Neutrophil (primary cell): ENCODE results near the gene PLEKHA7.

Experiments used
- H3K27ac ChIP-seq: fragments of 200-600 bp; sonication (generic); 2 replicates; pipeline ENCODE4 v1.5.1; 2016; ENCODE audit warnings: mild to moderate bottlenecking, moderate library complexity
- H3K27me3 ChIP-seq: fragments of 200-600 bp; sonication (generic); 2 replicates; pipeline ENCODE4 v1.6.0; 2016; ENCODE audit warnings: mild to moderate bottlenecking
- H3K36me3 ChIP-seq: fragments of 200-600 bp; sonication (generic); 2 replicates; pipeline ENCODE4 v1.5.1; 2017
- H3K4me1 ChIP-seq, 2 experiments: fragments of 200-600 bp in 1 of 2; sonication (generic) in 1 of 2; 1 replicate in 1 of 2; 2 replicates in 1 of 2; pipeline versions ENCODE4 v1.5.1 to v1.6.1; 2013 to 2016; ENCODE audit warnings: low read depth in 1 of 2, low read length in 1 of 2, mild to moderate bottlenecking in 1 of 2, moderate library complexity in 1 of 2; ENCODE audit not compliant: control insufficient read depth in 1 of 2, insufficient read depth in 1 of 2
- H3K4me3 ChIP-seq, 2 experiments: fragments of 200-600 bp in 1 of 2; sonication (generic) in 1 of 2; 1 replicate in 1 of 2; 2 replicates in 1 of 2; pipeline ENCODE4 v1.5.1; 2013 to 2016; ENCODE audit warnings: low read depth in 1 of 2, low read length in 1 of 2, mild to moderate bottlenecking in 1 of 2, moderate library complexity in 1 of 2
- H3K9me3 ChIP-seq: fragments of 200-600 bp; sonication (generic); 2 replicates; pipeline ENCODE4 v1.5.1; 2016
- CTCF ChIP-seq: fragments of 200-600 bp; sonication (generic); IDR thresholded peaks from 2 replicates; pipeline ENCODE4 v1.5.1; 2016; ENCODE audit warnings: antibody characterized with exemption

PLEKHA7 gene

DNA sequence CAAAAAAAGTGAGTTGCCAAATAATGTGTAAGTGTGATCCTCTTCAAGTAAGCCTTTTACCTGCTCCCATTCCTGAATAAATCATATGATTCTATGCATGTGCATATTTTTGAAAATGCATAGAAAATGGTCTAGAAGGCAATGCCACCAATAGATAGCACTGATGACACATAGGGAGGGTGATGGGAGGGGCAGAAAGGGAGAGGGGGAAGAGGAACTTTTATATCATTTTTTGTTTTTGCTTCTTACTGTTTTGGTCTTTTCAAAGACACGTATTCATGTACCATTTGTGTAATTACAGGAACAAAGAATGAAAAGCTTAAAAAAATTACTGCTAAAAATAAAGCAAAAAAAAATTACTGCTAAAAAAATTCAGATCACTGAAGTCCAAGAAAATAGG is 215.0 kb downstream of the PLEKHA7 start:
- no peak overlapping the region for H3K27ac ChIP-seq
- H3K36me3 ChIP-seq, result no peaks in the 10 kb centered on the region
- TF ChIP-seq CTCF, result no peak
- H3K4me3 ChIP-seq, result no peak overlapping the region
- peaks cover 8 to 11% of the 10 kb centered on the region in 2 experiments for H3K4me1 ChIP-seq
- no peaks in the 10 kb centered on the region for H3K9me3 ChIP-seq
- no peaks in the 10 kb centered on the region for H3K27me3 ChIP-seq

DNA sequence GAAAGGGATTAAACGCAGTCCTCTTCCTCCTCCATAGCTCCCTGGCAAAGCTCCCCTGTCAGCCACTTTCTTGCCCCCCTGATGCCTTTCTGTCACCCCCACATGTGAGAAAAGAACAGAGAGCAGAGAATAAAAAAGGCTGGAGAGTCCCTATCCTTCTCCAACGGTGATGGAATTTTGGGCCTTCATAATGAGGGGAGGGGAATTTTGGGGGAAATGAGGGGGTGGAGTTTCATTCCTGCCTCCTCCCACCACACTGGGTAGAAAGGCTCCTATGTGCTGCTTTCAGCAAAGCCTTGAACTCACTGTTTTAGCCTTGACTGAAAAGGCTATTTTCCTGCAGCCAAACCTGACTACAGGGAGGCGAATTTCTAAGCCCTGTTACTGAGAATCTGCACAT is 216.4 kb downstream of the PLEKHA7 start:
- H3K36me3 ChIP-seq, result no peaks in the 10 kb centered on the region
- H3K27ac ChIP-seq, result no peak overlapping the region
- TF ChIP-seq CTCF, result no peak
- no peaks in the 10 kb centered on the region for H3K27me3 ChIP-seq
- no peaks in the 10 kb centered on the region for H3K9me3 ChIP-seq
- no peak overlapping the region for H3K4me3 ChIP-seq
- peaks cover 8 to 11% of the 10 kb centered on the region in 2 experiments for H3K4me1 ChIP-seq

DNA sequence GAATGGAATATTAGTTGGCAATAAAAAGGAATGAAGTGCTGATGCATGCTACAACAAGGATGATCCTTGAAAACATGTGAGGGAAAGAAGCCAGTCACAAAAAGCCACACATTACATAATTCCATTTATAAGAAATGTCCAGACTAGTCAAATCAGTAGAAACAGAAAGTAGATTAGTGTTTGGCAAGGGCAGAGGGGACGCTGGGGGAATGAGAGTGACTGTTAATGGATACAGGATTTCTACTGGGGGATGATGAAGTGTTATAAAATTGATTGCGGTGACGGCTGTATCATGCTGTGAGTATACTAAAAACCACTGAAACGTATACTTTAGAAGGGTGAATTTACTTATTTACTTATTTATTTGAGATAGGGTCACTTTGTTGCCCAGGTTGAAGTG is 217.9 kb downstream of the PLEKHA7 start:
- Histone ChIP-seq H3K4me3 (no peak overlapping the region), H3K36me3 (no peaks in the 10 kb centered on the region), H3K27ac (no peak overlapping the region), H3K27me3 (no peaks in the 10 kb centered on the region), H3K9me3 (no peaks in the 10 kb centered on the region), H3K4me1 (peaks cover 14 to 18% of the 10 kb centered on the region in 2 experiments)
- no peak for TF ChIP-seq CTCF

DNA sequence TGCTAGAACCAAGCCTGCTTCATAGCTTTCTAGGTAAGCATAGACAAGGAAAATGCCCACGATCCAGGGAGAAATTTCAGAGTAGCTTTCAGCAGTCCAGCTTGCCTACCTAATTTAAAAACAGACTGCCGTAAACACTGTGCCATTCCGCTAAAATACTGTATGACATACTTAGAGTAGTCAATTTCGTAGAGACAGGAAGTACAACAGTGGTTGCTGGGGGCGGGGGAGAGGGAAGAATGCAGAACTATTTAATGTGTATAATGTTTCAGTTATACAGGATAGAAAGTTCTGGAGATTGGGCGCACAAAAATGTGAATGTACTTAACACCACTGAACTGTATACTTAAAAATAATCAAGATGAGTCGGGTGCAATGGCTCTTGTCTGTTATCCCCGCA is 219.1 kb downstream of the PLEKHA7 start:
- H3K27me3 ChIP-seq, result no peaks in the 10 kb centered on the region
- peak overlapping the region; percentile 66 for H3K27ac ChIP-seq
- no peaks in the 10 kb centered on the region for H3K36me3 ChIP-seq
- H3K4me1 ChIP-seq, result peaks cover 18 to 22% of the 10 kb centered on the region in 2 experiments
- no peak for TF ChIP-seq CTCF
- H3K9me3 ChIP-seq, result no peaks in the 10 kb centered on the region
- no peak overlapping the region for H3K4me3 ChIP-seq

DNA sequence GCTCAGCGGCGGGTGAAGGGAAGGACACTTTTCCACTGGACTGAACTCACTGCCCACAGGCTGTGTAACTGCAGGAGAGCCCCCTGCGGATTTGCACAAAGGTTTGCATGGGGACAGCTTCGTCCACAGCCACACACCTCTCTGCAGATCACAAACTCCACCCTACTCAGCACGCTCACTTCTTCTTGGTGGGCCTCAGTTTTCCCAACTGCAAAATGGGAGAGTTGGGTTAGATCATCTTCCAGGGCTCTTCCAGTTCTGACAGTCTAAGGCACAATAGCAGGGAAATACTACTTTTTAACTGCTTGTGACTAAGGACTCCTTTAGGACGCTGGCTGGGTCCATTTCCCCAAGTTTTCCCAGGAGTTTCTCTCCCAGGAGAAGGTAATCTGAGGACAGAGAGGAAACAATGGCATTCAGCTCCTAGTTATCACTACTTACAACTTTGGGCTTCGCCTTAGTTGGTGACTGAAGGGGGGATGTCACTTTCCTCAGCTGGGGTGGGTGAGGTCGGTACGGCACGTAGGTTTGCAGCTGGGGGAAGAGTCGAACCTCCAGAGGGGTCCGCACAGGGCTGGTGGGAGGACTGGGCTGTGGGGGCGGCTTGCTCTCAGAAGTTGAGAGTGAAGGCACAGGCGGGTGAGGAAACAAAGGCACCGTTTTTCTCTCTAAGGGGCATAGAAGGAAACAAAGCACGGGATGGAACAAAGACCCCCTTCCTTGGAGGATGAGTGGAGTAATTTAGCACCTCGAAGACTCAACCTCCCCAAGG is 220.0 kb downstream of the PLEKHA7 start:
- Histone ChIP-seq H3K9me3 (no peaks in the 10 kb centered on the region), H3K4me1 (peaks cover 18 to 22% of the 10 kb centered on the region in 2 experiments), H3K27ac (no peak overlapping the region), H3K36me3 (no peaks in the 10 kb centered on the region), H3K4me3 (no peak overlapping the region), H3K27me3 (no peaks in the 10 kb centered on the region)
- TF ChIP-seq CTCF, result no peak
